ENCODE results near the gene SIL1.

DNA sequence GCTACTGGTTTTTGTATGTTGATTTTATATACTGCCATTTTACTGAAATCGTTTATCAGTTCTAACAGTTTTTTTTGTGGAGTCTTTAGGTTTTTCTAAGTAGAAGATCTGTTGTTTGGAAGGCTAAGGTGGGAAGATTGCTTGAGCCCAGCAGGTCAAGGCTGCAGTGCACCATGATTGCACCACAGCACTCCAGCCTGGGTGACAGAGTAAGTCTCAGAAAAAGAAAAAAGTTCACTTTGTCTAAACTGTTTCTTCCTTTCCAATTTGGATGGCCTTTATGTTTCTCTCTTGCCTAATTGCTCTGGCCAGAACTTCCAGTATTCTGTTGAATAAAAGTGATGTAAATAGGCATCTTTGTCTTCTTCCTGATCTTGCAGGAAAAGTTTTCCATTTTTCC is 198.5 kb downstream of the SIL1 start:
- TF ChIP-seq, protein P1, sequence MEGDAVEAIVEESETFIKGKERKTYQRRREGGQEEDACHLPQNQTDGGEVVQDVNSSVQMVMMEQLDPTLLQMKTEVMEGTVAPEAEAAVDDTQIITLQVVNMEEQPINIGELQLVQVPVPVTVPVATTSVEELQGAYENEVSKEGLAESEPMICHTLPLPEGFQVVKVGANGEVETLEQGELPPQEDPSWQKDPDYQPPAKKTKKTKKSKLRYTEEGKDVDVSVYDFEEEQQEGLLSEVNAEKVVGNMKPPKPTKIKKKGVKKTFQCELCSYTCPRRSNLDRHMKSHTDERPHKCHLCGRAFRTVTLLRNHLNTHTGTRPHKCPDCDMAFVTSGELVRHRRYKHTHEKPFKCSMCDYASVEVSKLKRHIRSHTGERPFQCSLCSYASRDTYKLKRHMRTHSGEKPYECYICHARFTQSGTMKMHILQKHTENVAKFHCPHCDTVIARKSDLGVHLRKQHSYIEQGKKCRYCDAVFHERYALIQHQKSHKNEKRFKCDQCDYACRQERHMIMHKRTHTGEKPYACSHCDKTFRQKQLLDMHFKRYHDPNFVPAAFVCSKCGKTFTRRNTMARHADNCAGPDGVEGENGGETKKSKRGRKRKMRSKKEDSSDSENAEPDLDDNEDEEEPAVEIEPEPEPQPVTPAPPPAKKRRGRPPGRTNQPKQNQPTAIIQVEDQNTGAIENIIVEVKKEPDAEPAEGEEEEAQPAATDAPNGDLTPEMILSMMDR (IDR thresholded peaks at IDR 0.05), result no peak
- TF ChIP-seq POLR2A (IDR thresholded peaks at IDR 0.05), result no peak

Measured in uterus (tissue), 2 donors.